H1 (cell line): ENCODE measurements around the gene STX8. TPM values are rescaled to one million over a fixed set of nuclear protein-coding genes. Genes with fewer than 3 reads are reported as not detected.

Experiments used
- CTCF ChIA-PET: fragments of 300-600 bp; sonication (Branson Sonifier 250); formaldehyde crosslinking; loops from one replicate; lab custom pipeline; 2021; ENCODE audit not compliant: partially characterized antibody; lab: Charles Lee
- POLR2A ChIA-PET: fragments of 300-600 bp; sonication (Branson Sonifier 250); formaldehyde crosslinking; loops from one replicate; lab custom pipeline; 2021; ENCODE audit warnings: inconsistent platforms; ENCODE audit not compliant: partially characterized antibody; lab: Charles Lee
- DNase-seq, 2 experiments: peaks; one replicate each; pipeline versions ENCODE4 v3.0.0 to v3.0.0-alpha.2; 2010 to 2022; ENCODE audit warnings: low spot score in 2 of 2, low read depth in 1 of 2, mixed read lengths in 1 of 2
- FAIRE-seq: peaks from 2 replicates; lab custom pipeline; 2011; peaks lifted over from hg19 to GRCh38; lab: Jason Lieb, UNC
- H2AFZ ChIP-seq: 2 replicates; pipeline ENCODE4 v1.8.1; 2012; ENCODE audit warnings: low read length, inconsistent platforms
- H2AK5ac ChIP-seq: 2 replicates; pipeline ENCODE4 v1.6.1; 2013; ENCODE audit warnings: low read depth, low read length
- H2BK120ac ChIP-seq: replicated peaks from 2 replicates; pipeline ENCODE3; 2013; ENCODE audit warnings: low read depth, low read length, inconsistent platforms
- H2BK12ac ChIP-seq: 2 replicates; pipeline ENCODE4 v1.6.1; 2013; ENCODE audit warnings: low read depth, low read length
- H2BK15ac ChIP-seq: 2 replicates; pipeline ENCODE4 v1.6.1; 2013; ENCODE audit warnings: low read length
- H2BK20ac ChIP-seq: 2 replicates; pipeline ENCODE4 v1.6.1; 2013; ENCODE audit warnings: low read length
- H2BK5ac ChIP-seq: 2 replicates; pipeline ENCODE4 v1.6.1; 2013; ENCODE audit warnings: low read depth, low read length
- H3K14ac ChIP-seq: 2 replicates; pipeline ENCODE4 v1.6.1; 2013; ENCODE audit warnings: inconsistent platforms; ENCODE audit not compliant: insufficient read length
- H3K18ac ChIP-seq: 2 replicates; pipeline ENCODE4 v1.6.1; 2013; ENCODE audit warnings: low read length; ENCODE audit errors: extremely low read depth
- H3K23ac ChIP-seq: 2 replicates; pipeline ENCODE4 v1.6.1; 2013; ENCODE audit warnings: inconsistent platforms; ENCODE audit not compliant: insufficient read length
- H3K23me2 ChIP-seq: 2 replicates; pipeline ENCODE4 v1.6.1; 2013; ENCODE audit warnings: low read depth, low read length
- H3K27ac ChIP-seq: 2 replicates; pipeline ENCODE4 v1.6.1; 2011; ENCODE audit warnings: low read depth, low read length, inconsistent platforms
- H3K27me3 ChIP-seq, 4 experiments: replicated peaks in 1 of 4; 1 replicate in 1 of 4; 2 replicates in 3 of 4; pipeline versions ENCODE4 v1.6.1 to v1.8.1; 2011 to 2013; ENCODE audit warnings: low read length in 3 of 4, mild to moderate bottlenecking in 3 of 4, inconsistent platforms in 2 of 4, mixed read lengths in 2 of 4, moderate library complexity in 1 of 4; ENCODE audit not compliant: control insufficient read depth in 3 of 4, insufficient read depth in 3 of 4; ENCODE audit errors: extremely low read depth in 1 of 4
- H3K36me3 ChIP-seq, 4 experiments: 2 replicates each; pipeline versions ENCODE4 v1.6.1 to v1.8.1; 2011 to 2013; ENCODE audit warnings: mild to moderate bottlenecking in 4 of 4, low read length in 3 of 4, moderate library complexity in 2 of 4, control low read depth in 1 of 4, inconsistent platforms in 1 of 4; ENCODE audit not compliant: insufficient read depth in 4 of 4, control insufficient read depth in 2 of 4
- H3K4ac ChIP-seq: replicated peaks from 2 replicates; pipeline ENCODE3; 2013; ENCODE audit warnings: low read length, low read depth, mixed read lengths, inconsistent platforms; ENCODE audit not compliant: insufficient read length
- H3K4me1 ChIP-seq, 4 experiments: replicated peaks in 1 of 4; 1 replicate in 1 of 4; 2 replicates in 3 of 4; pipeline versions ENCODE4 v1.6.1 to v1.8.1; 2011 to 2013; ENCODE audit warnings: low read length in 3 of 4, inconsistent platforms in 2 of 4, mixed read lengths in 1 of 4; ENCODE audit not compliant: insufficient read depth in 4 of 4, control insufficient read depth in 3 of 4
- H3K4me2 ChIP-seq, 2 experiments: 2 replicates each; pipeline versions ENCODE4 v1.6.1 to v1.8.1; 2011 to 2013; ENCODE audit warnings: low read depth in 2 of 2, low read length in 2 of 2, control low read depth in 1 of 2, inconsistent platforms in 1 of 2, mild to moderate bottlenecking in 1 of 2; ENCODE audit not compliant: insufficient read depth in 1 of 2
- H3K4me3 ChIP-seq, 4 experiments: fragments of 200-600, 300-600 bp in 1 of 4; sonication (generic), shearing (Covaris generic), sonication (Bioruptor Twin) in 1 of 4; 2 replicates each; pipeline versions ENCODE4 v1.5.1 to v1.8.1; 2011 to 2016; ENCODE audit warnings: low read length in 4 of 4, low read depth in 3 of 4, control low read depth in 2 of 4, inconsistent platforms in 2 of 4, mild to moderate bottlenecking in 2 of 4, mixed read lengths in 1 of 4, moderate library complexity in 1 of 4; ENCODE audit not compliant: insufficient read depth in 2 of 4; ENCODE audit errors: extremely low read depth in 1 of 4
- H3K56ac ChIP-seq: replicated peaks from 2 replicates; pipeline ENCODE3; 2013; ENCODE audit warnings: low read depth, mild to moderate bottlenecking, mixed read lengths, low read length, inconsistent platforms; ENCODE audit not compliant: insufficient read length
- H3K79me1 ChIP-seq: 2 replicates; pipeline ENCODE4 v1.6.1; 2013; ENCODE audit warnings: low read depth, low read length, control low read depth
- H3K79me2 ChIP-seq, 2 experiments: 2 replicates each; pipeline versions ENCODE4 v1.6.1 to v1.8.1; 2012 to 2013; ENCODE audit warnings: low read length in 2 of 2, mild to moderate bottlenecking in 2 of 2, inconsistent platforms in 1 of 2; ENCODE audit not compliant: insufficient read depth in 2 of 2, control insufficient read depth in 1 of 2
- H3K9ac ChIP-seq, 4 experiments: replicated peaks in 1 of 4; 1 replicate in 1 of 4; 2 replicates in 3 of 4; pipeline versions ENCODE4 v1.6.1 to v1.8.1; 2011 to 2013; ENCODE audit warnings: low read depth in 3 of 4, low read length in 3 of 4, control low read depth in 2 of 4, mild to moderate bottlenecking in 2 of 4, moderate library complexity in 2 of 4, inconsistent platforms in 1 of 4; ENCODE audit errors: extremely low read depth in 1 of 4
- H3K9me3 ChIP-seq, 2 experiments: 2 replicates each; pipeline versions ENCODE4 v1.6.1 to v1.8.1; 2012 to 2013; ENCODE audit warnings: mild to moderate bottlenecking in 2 of 2, moderate library complexity in 2 of 2, control low read depth in 1 of 2, inconsistent platforms in 1 of 2, low read depth in 1 of 2, low read length in 1 of 2, mixed read lengths in 1 of 2; ENCODE audit not compliant: insufficient read depth in 2 of 2
- H4K20me1 ChIP-seq, 2 experiments: replicated peaks in 1 of 2; 2 replicates each; pipeline versions ENCODE3 to v1.8.1; 2011 to 2013; ENCODE audit warnings: inconsistent platforms in 2 of 2, low read length in 2 of 2, mild to moderate bottlenecking in 1 of 2; ENCODE audit not compliant: insufficient read depth in 2 of 2, control insufficient read depth in 1 of 2
- H4K5ac ChIP-seq: 2 replicates; pipeline ENCODE4 v1.6.1; 2013; ENCODE audit warnings: low read length, low read depth, mixed read lengths, inconsistent platforms; ENCODE audit not compliant: insufficient read length
- H4K8ac ChIP-seq: 2 replicates; pipeline ENCODE4 v1.8.0; 2013; ENCODE audit warnings: mild to moderate bottlenecking, moderate library complexity, low read length, inconsistent platforms; ENCODE audit not compliant: insufficient read depth; ENCODE audit errors: extremely low read depth
- H4K91ac ChIP-seq: replicated peaks from 2 replicates; pipeline ENCODE3; 2013; ENCODE audit warnings: low read length, mixed read lengths, inconsistent platforms; ENCODE audit not compliant: insufficient read length
- GTF2F1 ChIP-seq: IDR thresholded peaks from 2 replicates; pipeline ENCODE4 v1.6.1; 2012; ENCODE audit warnings: low read depth, low read length, improper control_type of control experiment, borderline replicate concordance
- POLR2A ChIP-seq, 2 experiments: IDR thresholded peaks; 1 replicate in 1 of 2; 2 replicates in 1 of 2; pipeline ENCODE4 v1.6.1; 2011; ENCODE audit warnings: low read depth in 2 of 2, low read length in 2 of 2, mild to moderate bottlenecking in 2 of 2; ENCODE audit errors: control extremely low read depth in 1 of 2
- WGBS, 2 experiments: shearing (Covaris generic) in 1 of 2; methylation state at CpG; one replicate each; pipeline versions ENCODE4 v1.1.6 to v1.1.7; 2013 to 2015; ENCODE audit warnings: low lambda C conversion rate in 2 of 2, mixed read lengths in 2 of 2, inconsistent platforms in 1 of 2, low coverage in 1 of 2, missing lambda C conversion rate in 1 of 2; ENCODE audit not compliant: insufficient replicate concordance in 2 of 2, insufficient coverage in 1 of 2, insufficient read length in 1 of 2; ENCODE audit errors: extremely low coverage in 1 of 2, missing lambda C conversion rate in 1 of 2; 5-methylcytosine and 5-hydroxymethylcytosine counted together
- polyA plus RNA-seq, 7 experiments: library from polyadenylated mRNA; depleted of rRNA in 3 of 7; stranded (reverse) in 5 of 7; unstranded in 2 of 7; fragments of >200 nt in 5 of 7; fragments of 200-250 nt in 2 of 7; gene quantifications; 1 replicate in 5 of 7; 2 replicates in 1 of 7; 4 replicates in 1 of 7; pipeline versions ENCODE4 v1.2.1 to v1.2.3, GENCODE V29; 2011 to 2013; ENCODE audit warnings: missing spikeins in 2 of 7, mixed read lengths in 2 of 7
- total RNA-seq: library from RNA; stranded (reverse); fragmentation: NEBNext Ultra II Directional; extraction: Animal tissue kit (Norgen Biotek cat#: 25700); gene quantifications from 2 replicates; pipeline ENCODE4 v1.2.1, GENCODE V29; 2021

Gene STX8
- total and polyA plus RNA-seq, 2 of the 8 experiments (the other 6 are each of a cell fraction or from before 2014, with no cell fraction given), result 22.8 to 42.5 TPM

GRCh38 chr17:9557161-9557755 is 18.4 kb downstream of the STX8 start:
- H3K9ac ChIP-seq, result no peak overlapping the region
- no peak overlapping the region; the same call in 1 of the 2 replicates for H4K8ac ChIP-seq
- no peaks in the 10 kb centered on the region for H3K27me3 ChIP-seq
- POLR2A ChIA-PET, result no interaction called here
- H4K20me1 ChIP-seq, result no peaks in the 10 kb centered on the region
- H4K91ac ChIP-seq, result no peak overlapping the region
- no peak overlapping the region for H3K56ac ChIP-seq
- 97% methylated on average over 9 of the region's 10 CpGs; no CpG with 5 or more reads in 1 of the 2 experiments for WGBS, 2 experiments
- H3K4ac ChIP-seq, result no peak overlapping the region
- H3K4me1 ChIP-seq, result no peaks in the 10 kb centered on the region
- FAIRE-seq (no peak), DNase-seq (no peak)
- no peaks in the 10 kb centered on the region for H3K9me3 ChIP-seq
- no peaks in the 10 kb centered on the region; the same call in 1 of the 2 replicates for H3K79me1 ChIP-seq
- no peak overlapping the region for H3K27ac ChIP-seq
- no peaks in the 10 kb centered on the region for H3K23me2 ChIP-seq
- H2AK5ac ChIP-seq, result no peak overlapping the region
- H3K18ac ChIP-seq, result no peak overlapping the region
- H2BK15ac ChIP-seq, result no peak overlapping the region
- H2BK5ac ChIP-seq, result no peak overlapping the region
- no peaks in the 10 kb centered on the region for H3K36me3 ChIP-seq
- no peak overlapping the region for H2BK120ac ChIP-seq
- no peak overlapping the region for H3K4me3 ChIP-seq
- no peak overlapping the region for H3K14ac ChIP-seq
- no peak overlapping the region for H3K4me2 ChIP-seq
- no peak overlapping the region for H2AFZ ChIP-seq
- H2BK12ac ChIP-seq, result no peak overlapping the region
- no peak overlapping the region for H2BK20ac ChIP-seq
- no peak overlapping the region for H3K23ac ChIP-seq
- no peaks in the 10 kb centered on the region for H3K79me2 ChIP-seq
- H4K5ac ChIP-seq, result no peak overlapping the region
- CTCF ChIA-PET, result interaction anchor here (0.7 to 2.0 kb wide), 4 partner anchors 18 to 559 kb away, joined by 3 to 5 read pairs (median 4); partner anchors contain the start of genes CFAP52 and STX8
- TF ChIP-seq POLR2A (IDR thresholded peaks at IDR 0.05; ENCODE audit: control extremely low read depth in 1 of 2, low read depth in 2 of 2, low read length in 2 of 2) (no peak), GTF2F1 (no peak)
